BJ (cell line): ENCODE data around the gene BANP. TPM values are rescaled to one million over a fixed set of nuclear protein-coding genes. Genes with fewer than 3 reads are reported as not detected.
"Not testable (repeated sequence)": the region's sequence is repeated elsewhere in the genome, so short reads cannot be mapped to it uniquely, and the experiment has no call there.

Source experiments
- CTCF ChIA-PET: fragments of 350-600 bp; formaldehyde crosslinking; extraction: SDS; loops from one replicate; lab custom pipeline; 2021; ENCODE audit warnings: antibody characterized with exemption, inconsistent platforms; lab: Yijun Ruan, JAX
- POLR2A ChIA-PET: fragments of 300-600 bp; sonication (Branson Sonifier 250); formaldehyde crosslinking; extraction: SDS; loops from one replicate; lab custom pipeline; 2021; ENCODE audit warnings: antibody characterized with exemption; lab: Charles Lee
- DNase-seq: peaks from one replicate; pipeline ENCODE4 v3.0.0-alpha.2; 2011; ENCODE audit warnings: low read depth
- H3K27me3 ChIP-seq: 2 replicates; pipeline ENCODE4 v1.6.0; 2011; ENCODE audit warnings: low read length; ENCODE audit not compliant: control insufficient read depth, insufficient read depth
- H3K36me3 ChIP-seq: 2 replicates; pipeline ENCODE4 v1.5.1; 2011; ENCODE audit warnings: low read length; ENCODE audit not compliant: control insufficient read depth, insufficient read depth
- H3K4me3 ChIP-seq: 2 replicates; pipeline ENCODE4 v1.5.1; 2011; ENCODE audit warnings: low read depth, mild to moderate bottlenecking, control low read depth, low read length
- polyA plus RNA-seq: library from polyadenylated mRNA; depleted of rRNA; stranded (reverse); fragments of >200 nt; gene quantifications from 2 replicates; pipeline ENCODE4 v1.2.3, GENCODE V29; 2011
- TF ChIP-seq, protein P1 (sequence below): IDR thresholded peaks from 2 replicates; pipeline ENCODE4 v1.5.1; 2011; ENCODE audit warnings: low read depth, mild to moderate bottlenecking, control low read depth, inconsistent platforms, low read length, moderate library complexity; ENCODE audit not compliant: insufficient read depth

BANP gene
- polyA plus RNA-seq, 1 experiment: 16.5 TPM

DNA sequence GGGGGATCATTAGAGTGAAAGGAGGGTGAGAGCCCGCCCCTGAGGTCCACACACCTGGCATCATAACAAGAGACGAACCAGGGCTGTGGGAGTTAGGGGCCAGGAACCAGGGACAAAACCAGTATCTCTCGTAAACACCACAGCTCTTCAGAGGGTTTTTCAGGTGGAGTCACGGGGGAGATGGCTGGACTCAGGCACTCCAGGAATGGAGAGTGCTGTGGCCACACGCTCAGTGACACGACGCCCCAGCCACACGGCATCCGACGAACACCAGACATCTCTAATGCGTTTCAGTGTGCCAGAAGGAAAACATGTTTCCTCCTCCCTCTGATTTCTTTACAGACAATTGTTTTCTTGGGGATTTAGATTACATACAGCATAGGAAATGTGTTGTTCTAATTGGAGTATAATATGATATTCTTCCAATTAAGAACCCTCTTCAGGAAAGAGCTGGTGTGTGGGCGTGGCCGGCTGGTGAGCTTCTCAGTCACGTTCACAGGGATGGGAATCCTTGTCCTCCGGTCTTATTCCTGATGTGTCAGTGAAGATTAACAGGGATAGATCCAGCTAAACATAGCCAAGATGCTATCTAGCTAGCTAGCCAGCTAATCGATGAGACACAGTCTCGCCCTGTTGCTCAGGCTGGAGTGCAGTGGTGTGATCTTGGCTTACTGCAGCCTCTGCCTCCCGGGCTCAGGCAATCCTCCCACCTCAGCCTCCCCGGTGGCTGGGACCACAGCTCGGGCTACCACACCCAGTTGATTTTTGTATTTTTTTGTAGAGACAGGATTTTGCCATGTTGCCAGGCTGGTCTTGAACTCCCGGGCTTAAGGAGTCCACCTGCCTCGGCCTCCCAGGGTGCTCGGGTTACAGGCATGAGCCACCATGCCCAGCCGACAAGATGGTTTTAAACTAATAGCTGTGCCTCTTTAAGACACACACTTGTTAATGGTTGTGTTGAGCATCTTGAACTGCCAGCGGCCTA is 98.6 kb downstream of the BANP start:
- CTCF ChIA-PET: interaction anchor here (0.6 to 1.0 kb wide), 3 partner anchors 10 to 503 kb away, joined by 3 to 5 read pairs (median 3); no protein-coding TSS in a partner anchor
- no peak for DNase-seq

DNA sequence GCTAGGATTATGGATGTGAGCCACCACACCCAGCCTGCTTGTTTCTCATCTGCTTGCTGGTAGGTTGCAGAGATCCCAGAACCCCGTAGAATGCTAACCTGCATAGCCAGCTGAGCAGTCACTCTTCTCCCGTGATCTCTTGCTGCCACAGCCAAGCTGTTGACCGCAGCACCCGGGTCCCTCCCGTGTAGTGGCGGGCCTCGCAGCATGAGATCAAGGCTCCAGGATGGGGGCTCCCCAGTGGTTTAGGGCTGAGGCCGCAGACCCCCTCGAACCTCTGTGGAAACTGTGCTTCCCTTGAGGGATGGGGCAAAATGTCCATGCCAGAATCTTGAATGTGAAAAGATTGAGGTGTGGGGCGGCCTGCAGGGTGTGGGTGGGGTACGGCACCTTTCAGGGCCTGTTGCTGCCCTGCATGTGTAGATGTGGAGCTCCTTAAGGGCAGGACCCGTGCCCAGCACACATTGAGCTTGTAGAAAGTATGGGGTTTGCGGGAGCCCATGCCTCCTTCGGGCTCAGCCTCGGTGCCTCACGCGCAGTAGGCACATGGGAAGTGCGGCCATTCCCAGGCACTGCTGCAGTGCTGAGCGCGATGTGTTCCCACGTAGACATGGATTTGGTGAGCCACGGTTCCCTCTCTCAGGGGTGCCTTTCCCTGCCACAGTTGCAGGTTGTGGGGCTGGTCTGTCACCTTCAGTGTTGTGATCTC is 99.9 kb downstream of the BANP start:
- POLR2A ChIA-PET: no interaction called here
- CTCF ChIA-PET: no interaction called here
- no peak overlapping the region for H3K4me3 ChIP-seq
- peaks cover 4% of the 10 kb centered on the region for H3K36me3 ChIP-seq
- no peaks in the 10 kb centered on the region for H3K27me3 ChIP-seq
- TF ChIP-seq, protein P1, sequence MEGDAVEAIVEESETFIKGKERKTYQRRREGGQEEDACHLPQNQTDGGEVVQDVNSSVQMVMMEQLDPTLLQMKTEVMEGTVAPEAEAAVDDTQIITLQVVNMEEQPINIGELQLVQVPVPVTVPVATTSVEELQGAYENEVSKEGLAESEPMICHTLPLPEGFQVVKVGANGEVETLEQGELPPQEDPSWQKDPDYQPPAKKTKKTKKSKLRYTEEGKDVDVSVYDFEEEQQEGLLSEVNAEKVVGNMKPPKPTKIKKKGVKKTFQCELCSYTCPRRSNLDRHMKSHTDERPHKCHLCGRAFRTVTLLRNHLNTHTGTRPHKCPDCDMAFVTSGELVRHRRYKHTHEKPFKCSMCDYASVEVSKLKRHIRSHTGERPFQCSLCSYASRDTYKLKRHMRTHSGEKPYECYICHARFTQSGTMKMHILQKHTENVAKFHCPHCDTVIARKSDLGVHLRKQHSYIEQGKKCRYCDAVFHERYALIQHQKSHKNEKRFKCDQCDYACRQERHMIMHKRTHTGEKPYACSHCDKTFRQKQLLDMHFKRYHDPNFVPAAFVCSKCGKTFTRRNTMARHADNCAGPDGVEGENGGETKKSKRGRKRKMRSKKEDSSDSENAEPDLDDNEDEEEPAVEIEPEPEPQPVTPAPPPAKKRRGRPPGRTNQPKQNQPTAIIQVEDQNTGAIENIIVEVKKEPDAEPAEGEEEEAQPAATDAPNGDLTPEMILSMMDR: no peak
- no peak for DNase-seq

More for the DNA sequence above, 98.6 kb downstream of the BANP start:
- TF ChIP-seq, protein P1: no peak
- H3K36me3 ChIP-seq: peaks cover 5% of the 10 kb centered on the region
- no peak overlapping the region for H3K4me3 ChIP-seq
- POLR2A ChIA-PET: no interaction called here
- H3K27me3 ChIP-seq: no peaks in the 10 kb centered on the region

DNA sequence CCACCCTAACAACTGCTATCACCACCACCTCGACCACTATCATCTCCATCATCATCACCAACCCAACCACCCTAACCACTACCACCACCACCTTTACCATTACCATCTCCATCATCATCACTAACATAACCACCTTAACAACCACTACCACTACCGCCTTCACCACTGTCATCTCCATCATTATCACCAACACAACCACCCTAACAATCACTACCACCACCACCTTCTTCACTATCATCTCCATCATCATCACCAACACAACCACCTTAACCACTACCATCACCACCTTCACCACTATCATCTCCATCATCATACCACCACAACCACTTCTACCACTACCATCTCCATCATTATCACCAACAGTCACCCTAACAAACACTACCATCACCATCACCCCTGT is 101.4 kb downstream of the BANP start:
- CTCF ChIA-PET: no interaction called here
- H3K27me3 ChIP-seq: no peaks in the 10 kb centered on the region
- DNase-seq: no peak
- peaks cover 4% of the 10 kb centered on the region for H3K36me3 ChIP-seq
- H3K4me3 ChIP-seq: no peak overlapping the region
- POLR2A ChIA-PET: no interaction called here
- TF ChIP-seq, protein P1: no peak

DNA sequence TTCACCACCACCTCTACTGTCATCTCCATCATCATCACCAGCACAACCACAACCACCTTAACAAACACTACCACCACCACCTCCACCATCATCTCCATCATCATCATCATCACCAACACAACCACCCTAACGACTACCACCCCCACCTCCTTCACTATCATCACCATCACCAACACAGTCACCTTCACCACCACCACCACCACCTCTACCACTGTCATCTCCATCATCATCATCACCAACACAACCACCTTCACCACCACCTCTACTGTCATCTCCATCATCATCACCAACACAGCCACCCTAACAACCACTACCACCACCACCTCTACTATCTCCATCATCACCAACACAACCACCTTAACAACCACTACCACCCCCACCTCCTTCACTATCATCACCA is 102.2 kb downstream of the BANP start:
- H3K36me3 ChIP-seq, H3K4me3 ChIP-seq, H3K27me3 ChIP-seq, POLR2A ChIA-PET, CTCF ChIA-PET, DNase-seq: not testable (repeated sequence)

DNA sequence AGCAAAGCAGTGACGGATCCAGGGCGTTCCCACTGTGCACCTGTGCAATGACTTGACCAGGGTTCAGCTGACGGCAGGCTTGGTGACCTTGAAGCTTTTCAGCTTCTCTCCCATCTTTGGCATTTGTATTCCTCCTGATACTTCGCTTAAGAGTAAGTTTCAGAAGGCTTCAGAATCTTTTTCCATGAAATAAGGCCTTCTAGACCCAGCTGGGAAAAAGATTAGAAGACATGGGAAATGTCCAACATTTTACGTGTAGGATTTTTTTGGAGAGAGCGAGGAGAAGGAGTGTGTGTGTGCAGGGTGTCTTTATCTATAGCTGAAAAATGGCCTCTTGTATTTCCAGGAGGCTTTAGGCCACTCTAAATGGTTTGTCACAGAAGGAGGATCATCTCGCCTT is 104.1 kb downstream of the BANP start:
- no peak overlapping the region for H3K4me3 ChIP-seq
- CTCF ChIA-PET: interaction anchor here (0.7 kb wide), 1 partner anchor 71 kb away, joined by 3 read pairs; no protein-coding TSS in a partner anchor
- TF ChIP-seq, protein P1: no peak
- DNase-seq: no peak
- POLR2A ChIA-PET: no interaction called here
- no peaks in the 10 kb centered on the region for H3K27me3 ChIP-seq
- H3K36me3 ChIP-seq: peaks cover 9% of the 10 kb centered on the region
